ENCODE measurements around the gene ROBO4.

DNA sequence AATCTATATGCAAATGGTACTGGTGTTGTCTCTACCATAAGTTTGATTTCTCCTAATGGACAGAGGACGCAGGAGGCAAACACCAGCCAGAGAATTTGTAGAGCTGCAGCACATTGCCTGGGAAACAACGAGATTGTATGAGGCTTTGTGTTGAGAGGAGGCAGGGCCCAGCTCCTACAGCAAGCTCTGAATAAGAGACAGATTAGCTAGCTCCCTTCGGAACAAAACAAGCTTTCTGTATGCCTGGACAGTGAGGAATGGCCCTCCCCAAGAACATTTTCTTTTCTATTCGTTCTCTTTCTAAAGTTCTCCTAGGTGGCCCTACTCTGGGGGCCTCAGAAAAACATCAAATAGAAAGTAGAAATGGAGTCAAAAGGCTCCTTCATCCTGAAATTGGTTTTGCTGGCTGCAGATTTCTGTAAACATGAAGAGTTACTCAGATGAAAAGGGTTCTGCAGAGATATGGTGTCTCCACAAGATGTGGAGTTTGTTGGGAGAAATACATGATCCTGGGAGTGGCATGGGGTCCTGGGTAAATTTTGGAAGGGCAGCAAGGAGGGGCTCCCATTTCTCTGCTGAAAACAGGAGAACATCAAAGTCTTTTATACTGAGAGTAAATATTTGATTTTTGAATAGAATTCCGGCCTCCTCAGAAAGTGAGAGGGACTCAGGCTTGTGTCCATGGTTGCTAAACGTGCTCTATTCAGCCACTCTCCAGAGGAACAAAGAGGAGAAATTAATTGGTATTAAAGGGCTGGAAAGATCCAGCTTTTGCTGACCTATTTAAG lies 45.0 kb upstream of the ROBO4 start:
- TF ChIP-seq, protein P1, sequence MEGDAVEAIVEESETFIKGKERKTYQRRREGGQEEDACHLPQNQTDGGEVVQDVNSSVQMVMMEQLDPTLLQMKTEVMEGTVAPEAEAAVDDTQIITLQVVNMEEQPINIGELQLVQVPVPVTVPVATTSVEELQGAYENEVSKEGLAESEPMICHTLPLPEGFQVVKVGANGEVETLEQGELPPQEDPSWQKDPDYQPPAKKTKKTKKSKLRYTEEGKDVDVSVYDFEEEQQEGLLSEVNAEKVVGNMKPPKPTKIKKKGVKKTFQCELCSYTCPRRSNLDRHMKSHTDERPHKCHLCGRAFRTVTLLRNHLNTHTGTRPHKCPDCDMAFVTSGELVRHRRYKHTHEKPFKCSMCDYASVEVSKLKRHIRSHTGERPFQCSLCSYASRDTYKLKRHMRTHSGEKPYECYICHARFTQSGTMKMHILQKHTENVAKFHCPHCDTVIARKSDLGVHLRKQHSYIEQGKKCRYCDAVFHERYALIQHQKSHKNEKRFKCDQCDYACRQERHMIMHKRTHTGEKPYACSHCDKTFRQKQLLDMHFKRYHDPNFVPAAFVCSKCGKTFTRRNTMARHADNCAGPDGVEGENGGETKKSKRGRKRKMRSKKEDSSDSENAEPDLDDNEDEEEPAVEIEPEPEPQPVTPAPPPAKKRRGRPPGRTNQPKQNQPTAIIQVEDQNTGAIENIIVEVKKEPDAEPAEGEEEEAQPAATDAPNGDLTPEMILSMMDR (IDR thresholded peaks at IDR 0.05), result no peak
- TF ChIP-seq POLR2AphosphoS5 (IDR thresholded peaks at IDR 0.05) (no peak), EP300 (IDR thresholded peaks at IDR 0.05) (no peak)

Measured in stomach (tissue), 4 donors.